ENCODE results near the gene RAN. TPM values are rescaled to one million over a fixed set of nuclear protein-coding genes. Genes with fewer than 3 reads are reported as not detected.
"Not testable (repeated sequence)": the region's sequence is repeated elsewhere in the genome, so short reads cannot be mapped to it uniquely, and the experiment has no call there.

RAN gene
- total and polyA plus RNA-seq, 12 donors: 43.6 to 586 (median 291) TPM

GRCh38 chr12:130881548-130881947 lies 9.7 kb downstream of the RAN start:
- TF ChIP-seq, protein P1, sequence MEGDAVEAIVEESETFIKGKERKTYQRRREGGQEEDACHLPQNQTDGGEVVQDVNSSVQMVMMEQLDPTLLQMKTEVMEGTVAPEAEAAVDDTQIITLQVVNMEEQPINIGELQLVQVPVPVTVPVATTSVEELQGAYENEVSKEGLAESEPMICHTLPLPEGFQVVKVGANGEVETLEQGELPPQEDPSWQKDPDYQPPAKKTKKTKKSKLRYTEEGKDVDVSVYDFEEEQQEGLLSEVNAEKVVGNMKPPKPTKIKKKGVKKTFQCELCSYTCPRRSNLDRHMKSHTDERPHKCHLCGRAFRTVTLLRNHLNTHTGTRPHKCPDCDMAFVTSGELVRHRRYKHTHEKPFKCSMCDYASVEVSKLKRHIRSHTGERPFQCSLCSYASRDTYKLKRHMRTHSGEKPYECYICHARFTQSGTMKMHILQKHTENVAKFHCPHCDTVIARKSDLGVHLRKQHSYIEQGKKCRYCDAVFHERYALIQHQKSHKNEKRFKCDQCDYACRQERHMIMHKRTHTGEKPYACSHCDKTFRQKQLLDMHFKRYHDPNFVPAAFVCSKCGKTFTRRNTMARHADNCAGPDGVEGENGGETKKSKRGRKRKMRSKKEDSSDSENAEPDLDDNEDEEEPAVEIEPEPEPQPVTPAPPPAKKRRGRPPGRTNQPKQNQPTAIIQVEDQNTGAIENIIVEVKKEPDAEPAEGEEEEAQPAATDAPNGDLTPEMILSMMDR (IDR thresholded peaks at IDR 0.05): no peak
- WGBS, 2 donors: 97 to 100% methylated on average over 1 of the region's 1 CpG
- ATAC-seq (no peak), DNase-seq (no peak)
- no peaks in the 10 kb centered on the region for H3K9me3 ChIP-seq
- peaks cover 0 to 9% (median 0%) of the 10 kb centered on the region in 9 donors for H3K4me1 ChIP-seq
- no peaks in the 10 kb centered on the region for H3K27me3 ChIP-seq
- peaks cover 0 to 14% (median 4%) of the 10 kb centered on the region in 9 donors for H3K36me3 ChIP-seq
- no peak overlapping the region for H3K4me3 ChIP-seq
- no peak overlapping the region for H3K27ac ChIP-seq
- intact Hi-C loops (cut with DNase I): no loop called here

DNA sequence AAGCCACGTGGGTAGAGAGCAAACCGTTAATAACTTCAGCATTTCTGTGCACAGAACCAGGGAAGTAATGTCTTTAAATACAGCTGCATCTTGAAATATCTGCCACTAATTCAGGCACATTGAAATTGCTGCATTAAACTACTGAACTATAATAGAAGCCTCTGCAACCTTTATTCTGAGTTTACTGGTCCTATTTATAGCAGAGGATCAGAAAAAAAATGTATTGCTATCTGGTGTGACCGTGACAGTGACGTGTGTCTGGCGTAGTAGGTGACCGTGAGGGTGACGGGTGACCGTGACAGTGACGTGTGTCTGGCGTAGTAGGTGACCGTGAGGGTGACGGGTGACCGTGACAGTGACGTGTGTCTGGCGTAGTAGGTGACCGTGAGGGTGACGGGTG lies 15.3 kb downstream of the RAN start:
- DNase-seq; intact Hi-C loops (cut with DNase I); H3K9me3 ChIP-seq; H3K27me3 ChIP-seq; H3K36me3 ChIP-seq; H3K4me1 ChIP-seq; H3K4me3 ChIP-seq; H3K27ac ChIP-seq: not testable (repeated sequence)
- 54 to 59% methylated on average over 9 of the region's 17 CpGs for WGBS, 2 donors
- ATAC-seq: peak in 1 of 8 donors; percentile 77

GRCh38 chr12:130904064-130904463 lies 32.2 kb downstream of the RAN start:
- Histone ChIP-seq H3K4me1 (no peaks in the 10 kb centered on the region), H3K27ac (no peak overlapping the region), H3K9me3 (no peaks in the 10 kb centered on the region), H3K36me3 (no peaks in the 10 kb centered on the region), H3K4me3 (no peak overlapping the region), H3K27me3 (peaks cover 0 to 7% (median 0%) of the 10 kb centered on the region in 7 donors)
- ATAC-seq: no peak
- WGBS, 2 donors: 87 to 90% methylated on average over 2 of the region's 2 CpGs
- TF ChIP-seq, protein P1 (IDR thresholded peaks at IDR 0.05): no peak
- intact Hi-C loops (cut with DNase I): no loop called here
- DNase-seq: no peak

GRCh38 chr12:130904936-130905455 lies 33.1 kb downstream of the RAN start:
- H3K27ac ChIP-seq; H3K4me1 ChIP-seq; DNase-seq; H3K27me3 ChIP-seq; intact Hi-C loops (cut with DNase I); H3K36me3 ChIP-seq; ATAC-seq; H3K9me3 ChIP-seq; H3K4me3 ChIP-seq: not testable (repeated sequence)
- 88 to 92% methylated on average over 28 to 31 of the region's 31 CpGs for WGBS, 2 donors

DNA sequence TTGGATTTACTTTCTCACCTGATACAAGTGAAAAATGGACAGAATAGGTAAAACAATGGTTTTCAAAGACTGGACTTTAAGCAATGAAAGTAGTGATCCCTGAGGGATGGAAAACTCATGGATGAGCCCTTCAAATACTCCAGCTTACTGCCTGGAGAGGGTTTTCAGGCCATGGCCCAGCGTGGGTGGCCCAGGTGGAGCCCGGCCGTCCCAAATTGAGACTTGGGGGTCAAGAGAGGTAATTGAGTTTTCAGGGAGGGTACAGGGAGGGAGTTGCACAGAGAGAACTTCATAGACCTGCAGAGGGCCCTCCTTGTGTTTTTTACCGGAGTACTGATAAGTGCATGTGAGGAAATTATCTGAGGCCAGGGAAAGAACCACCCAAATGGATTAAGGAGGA lies 37.2 kb downstream of the RAN start:
- H3K27ac ChIP-seq: no peak overlapping the region
- DNase-seq (no peak), ATAC-seq (no peak)
- no peak overlapping the region for H3K4me3 ChIP-seq
- intact Hi-C loops (cut with DNase I): no loop called here
- H3K36me3 ChIP-seq: no peaks in the 10 kb centered on the region
- peaks cover 0 to 21% (median 15%) of the 10 kb centered on the region in 11 donors for H3K9me3 ChIP-seq
- no peaks in the 10 kb centered on the region for H3K4me1 ChIP-seq
- TF ChIP-seq, protein P1 (IDR thresholded peaks at IDR 0.05): no peak
- WGBS, 2 donors: 79 to 89% methylated on average over 4 of the region's 4 CpGs
- H3K27me3 ChIP-seq: peaks cover 0 to 7% (median 0%) of the 10 kb centered on the region in 7 donors
